LoVo (cell line): ENCODE results near the gene TTC13.
"Not testable (repeated sequence)": the region's sequence is repeated elsewhere in the genome, so short reads cannot be mapped to it uniquely, and the experiment has no call there.

Experiments
- DNase-seq: peaks from one replicate; pipeline ENCODE4 v3.0.0-alpha.2; 2016; ENCODE audit warnings: low spot score

TTC13 gene

DNA sequence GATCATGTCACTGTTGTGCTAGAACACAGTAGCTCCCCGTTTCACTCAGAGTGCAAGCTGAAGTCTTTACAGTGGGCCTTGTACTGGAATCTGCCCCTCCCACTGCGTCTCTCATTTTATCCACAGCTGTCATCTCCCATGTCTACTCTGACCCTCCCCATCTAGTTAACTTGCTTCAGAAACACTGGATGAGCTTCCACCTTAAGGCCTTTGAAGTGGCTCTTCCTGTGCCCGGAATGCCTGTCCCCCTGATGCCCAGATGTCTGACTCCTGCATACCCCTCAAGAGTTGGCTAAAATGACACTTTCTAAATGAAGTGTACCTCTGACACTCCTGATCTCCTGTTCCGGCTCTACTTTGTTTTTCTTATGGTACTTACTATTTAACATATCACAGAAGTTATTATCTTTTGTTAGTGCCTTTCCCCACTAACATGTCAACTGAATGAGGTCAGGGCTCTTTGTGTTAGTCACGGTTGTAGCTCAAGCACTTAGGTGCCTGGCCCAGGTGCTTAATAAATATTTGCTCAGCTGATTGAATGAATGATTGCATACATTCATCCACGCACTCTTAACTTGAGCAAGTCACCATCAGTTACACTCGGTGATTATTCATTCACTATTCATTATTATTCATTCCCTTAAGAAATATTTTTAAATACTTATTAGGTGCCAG lies 13.6 kb upstream of the TTC13 start:
- DNase-seq, result no peak

DNA sequence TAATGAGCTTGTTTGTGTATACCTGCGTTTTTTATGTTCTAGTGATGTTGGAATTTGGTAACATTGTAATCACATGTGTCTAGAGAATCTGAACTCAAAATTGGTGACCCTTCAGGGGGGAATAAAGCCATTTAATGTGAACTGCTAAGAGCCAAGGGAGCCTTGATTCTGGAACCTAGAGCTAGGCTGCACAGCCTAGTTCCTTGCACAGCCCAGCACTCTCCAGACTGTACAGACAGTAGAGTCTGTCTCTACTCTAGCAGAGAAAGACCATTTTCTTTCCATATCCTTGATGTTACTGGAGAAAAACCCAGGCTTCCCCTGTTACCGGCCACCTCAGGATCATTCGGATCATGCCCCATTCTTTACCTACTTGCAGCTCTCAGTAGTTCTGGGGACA lies 8.8 kb upstream of the TTC13 start:
- no peak for DNase-seq

DNA sequence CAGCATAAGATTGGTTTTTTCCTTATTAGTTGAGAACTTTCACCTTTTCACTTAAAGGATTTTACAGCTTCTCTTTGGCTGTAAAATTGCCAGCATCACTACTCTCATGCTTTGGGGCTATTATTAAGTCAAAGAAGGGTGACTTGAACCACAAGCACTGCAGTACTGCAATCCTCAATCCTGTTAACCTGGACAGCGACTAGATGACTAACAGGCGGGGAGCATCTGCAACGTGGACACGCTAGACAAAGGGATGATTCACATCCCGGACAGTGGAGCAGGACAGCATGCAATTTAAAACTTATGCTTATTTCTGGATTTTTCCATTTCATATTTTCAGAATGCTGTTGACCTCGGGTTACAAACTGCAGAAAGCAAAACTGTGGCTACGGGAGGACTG lies 8.3 kb upstream of the TTC13 start:
- no peak for DNase-seq

DNA sequence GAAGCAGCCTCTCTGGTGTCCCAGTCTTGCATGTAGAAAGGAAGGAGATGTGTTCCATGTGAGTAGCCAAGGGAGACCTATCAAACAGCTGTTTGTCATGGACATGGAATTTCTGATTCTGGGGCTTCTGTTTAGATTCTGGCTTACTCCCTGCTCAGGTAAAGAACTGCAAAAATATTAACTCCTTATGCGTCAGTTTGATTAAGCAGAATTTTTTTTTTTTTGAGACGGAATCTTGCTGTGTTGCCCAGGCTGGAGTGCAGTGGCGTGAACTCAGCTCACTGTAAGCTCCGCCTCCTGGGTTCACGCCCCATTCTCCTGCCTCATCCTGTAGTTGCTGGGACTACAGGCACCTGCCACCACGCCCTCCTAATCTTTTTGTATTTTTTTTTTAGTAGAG lies 7.0 kb upstream of the TTC13 start:
- DNase-seq, result no peak

DNA sequence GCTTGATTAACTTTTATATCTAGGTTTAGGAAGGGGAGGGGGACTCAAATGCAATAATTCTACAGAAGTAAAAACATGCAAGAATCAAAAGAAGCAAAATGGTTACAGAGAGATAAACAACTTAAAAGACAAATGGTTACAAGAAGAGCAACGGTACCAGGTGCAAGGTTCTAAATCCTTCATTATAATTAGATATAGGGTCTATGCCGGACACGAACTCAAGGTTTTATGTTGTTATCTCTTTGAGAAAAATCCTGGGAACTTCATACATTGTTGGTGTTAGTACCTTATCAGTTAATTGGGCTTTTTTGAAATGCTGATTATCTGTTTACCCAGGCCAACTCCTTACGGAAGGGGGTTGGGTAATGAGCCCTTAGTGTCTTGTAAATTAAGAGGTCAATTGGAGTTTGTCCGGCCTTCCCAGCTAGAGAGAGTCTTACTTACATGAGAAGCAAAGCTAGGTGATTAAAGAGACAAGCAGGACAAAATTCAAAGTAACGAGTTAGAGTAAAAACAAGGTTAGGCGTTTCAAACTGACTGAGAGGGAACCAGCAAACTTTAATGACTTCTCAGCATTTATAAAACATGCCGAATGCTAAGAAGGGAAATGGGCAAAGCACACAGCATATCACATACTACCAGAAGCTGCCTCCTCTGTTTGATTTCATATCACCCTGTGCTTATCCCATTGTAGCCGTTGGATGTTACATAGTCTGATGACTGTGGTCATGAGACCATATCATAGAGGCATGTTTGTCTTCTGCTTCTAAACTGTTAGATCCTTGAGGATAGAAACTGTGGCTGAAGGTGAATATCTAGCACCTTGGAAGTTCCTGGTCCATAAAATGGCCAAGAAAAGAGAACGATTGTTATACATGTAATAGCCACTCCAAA lies 6.2 kb upstream of the TTC13 start:
- DNase-seq, result not testable (repeated sequence)

DNA sequence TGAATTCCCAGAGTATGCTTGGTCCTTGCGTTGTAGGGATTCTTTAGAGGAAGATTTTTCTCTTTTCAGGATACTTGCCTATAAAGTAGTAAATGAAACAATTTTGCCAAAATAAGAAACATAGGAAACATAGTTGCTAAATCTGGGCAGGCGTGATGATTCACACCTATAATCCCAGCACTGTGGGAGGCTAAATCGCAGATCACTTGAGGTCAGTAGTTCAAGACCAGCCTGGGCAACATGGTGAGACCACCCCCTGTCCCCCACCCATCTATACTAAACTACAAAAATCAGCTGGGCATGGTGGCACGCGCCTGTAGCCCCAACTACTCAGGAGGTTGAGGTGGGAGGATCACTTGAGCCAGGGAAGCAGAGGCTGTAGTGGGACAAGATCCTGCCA lies 5.2 kb upstream of the TTC13 start:
- DNase-seq, result no peak

DNA sequence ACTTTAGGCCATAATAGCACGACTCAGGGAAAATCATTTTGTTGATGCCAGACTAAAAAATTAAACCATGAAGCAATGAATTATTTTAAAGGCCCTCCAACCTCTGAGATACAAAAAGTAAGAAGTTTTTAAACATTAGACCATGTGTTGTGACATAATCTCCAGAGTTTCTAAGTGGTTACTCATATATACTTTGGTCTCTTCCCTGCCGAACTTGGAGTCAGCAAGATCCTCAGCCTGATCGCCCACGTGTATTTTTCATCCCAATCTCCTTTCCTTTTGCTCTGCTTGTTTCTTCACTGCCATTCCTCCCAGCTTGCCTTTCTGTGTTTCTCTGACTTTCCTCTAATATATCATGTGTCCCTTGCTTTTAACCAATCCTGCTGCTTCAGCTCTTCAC lies 4.0 kb upstream of the TTC13 start:
- no peak for DNase-seq

DNA sequence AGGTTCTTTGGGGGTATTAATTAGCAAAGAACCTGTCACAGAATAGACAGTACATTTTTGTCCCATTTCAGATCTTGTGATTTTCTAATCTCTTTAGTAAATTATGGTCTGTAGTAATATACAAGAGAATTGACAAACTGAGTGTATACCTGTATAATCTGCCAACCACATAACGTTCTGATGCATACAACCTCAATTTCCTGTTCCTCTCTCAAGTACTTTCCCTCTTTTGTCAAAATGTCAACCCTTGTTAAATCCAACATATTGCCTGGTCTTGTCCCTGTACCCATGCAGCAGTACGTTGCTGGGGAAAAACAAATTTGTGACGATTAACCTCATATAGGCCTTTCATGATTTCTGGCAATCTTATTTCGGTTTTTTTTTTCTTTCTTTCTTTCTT lies 1.3 kb upstream of the TTC13 start:
- DNase-seq, result no peak

DNA sequence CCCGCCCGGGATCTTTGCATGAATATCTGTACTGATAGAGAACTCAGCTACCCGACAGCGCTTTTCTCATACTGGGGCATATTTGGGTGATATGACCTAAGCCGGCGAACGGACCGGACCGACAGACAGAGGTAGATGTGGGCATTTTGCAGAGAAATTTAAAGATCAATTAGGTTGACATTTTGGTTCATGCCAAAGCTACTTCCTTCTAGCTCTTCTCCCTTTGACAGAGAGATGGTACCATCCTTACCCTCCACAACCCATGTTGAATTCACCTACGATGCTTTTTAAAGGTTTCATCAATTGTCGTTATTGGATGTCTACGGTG lies 692 bp upstream of the TTC13 start:
- no peak for DNase-seq

DNA sequence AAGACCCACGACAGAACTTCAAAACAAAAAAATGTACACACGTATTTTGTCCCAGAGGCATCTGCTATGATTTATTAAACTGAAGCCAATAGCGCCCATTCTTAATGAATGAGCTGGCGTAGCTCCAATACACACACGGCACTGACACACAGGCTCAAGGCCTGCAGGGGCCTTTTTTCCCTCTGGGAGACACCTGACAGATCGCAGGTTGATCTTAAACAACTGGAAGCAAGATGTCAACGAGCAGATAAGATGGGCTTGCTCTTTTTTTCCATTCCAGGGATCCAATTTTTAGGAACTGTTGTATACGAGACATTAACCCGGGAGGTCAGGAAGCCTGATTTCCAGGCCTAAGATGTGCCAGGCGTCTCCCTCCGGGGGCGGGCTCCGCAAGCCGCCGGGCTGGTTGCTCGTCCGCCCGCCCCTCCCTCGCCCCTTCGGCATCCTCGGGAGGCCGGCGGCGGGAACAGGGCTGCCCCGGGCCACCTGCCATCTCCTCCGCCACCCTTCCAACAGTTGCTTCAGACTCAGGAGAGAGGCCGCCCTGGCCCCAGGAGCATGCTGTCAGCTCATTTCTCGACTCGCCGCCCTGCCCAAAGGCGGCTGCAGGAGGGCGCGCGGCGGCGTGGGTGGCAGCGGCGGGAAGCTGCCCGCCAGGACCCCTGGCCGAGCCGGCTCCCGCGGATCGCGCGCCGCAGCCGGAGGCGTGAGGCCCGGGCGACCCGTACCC lies 735 bp downstream of the TTC13 start:
- peak; percentile 39 for DNase-seq

DNA sequence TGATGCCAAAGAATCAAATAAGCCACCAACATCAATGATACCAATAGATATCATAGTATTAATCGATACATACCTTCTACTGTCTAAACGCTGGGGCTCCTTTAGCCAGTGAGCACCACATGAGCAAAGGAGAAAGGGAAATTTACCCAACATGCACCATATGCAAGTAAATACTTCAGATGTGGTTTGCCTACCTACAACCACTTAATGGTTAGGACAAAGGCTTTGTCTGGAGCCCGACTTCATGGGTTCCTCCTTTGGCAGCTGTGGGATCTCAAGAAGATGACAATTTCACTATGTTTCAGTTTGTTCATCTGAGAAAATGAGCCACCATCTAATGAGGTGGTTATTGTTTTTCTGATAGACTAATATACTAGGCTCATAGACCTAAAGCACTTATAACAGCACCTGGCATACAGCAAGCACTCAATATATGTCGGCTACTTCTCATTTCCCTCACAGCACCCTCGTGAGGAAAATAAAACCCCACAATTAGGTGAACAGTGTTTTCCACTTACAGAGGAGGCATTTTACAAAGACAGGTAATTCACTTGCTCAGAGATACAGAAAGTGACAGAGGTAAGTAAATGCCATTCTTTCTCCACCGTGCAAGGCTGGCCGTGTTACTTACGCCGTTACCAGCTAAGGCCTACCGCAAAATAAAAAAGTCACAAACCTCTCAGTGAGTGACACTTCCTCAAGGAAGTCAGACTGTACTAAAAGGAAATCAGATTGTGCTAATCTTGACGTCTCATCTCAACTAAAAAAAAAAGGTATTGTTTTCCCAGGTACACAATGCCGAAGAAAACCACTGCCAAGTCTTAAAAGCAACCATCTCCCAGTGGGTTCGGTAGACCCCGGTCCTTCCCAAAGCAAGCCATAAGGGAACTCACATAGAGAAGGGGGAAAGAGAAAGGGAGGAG lies 1.6 kb downstream of the TTC13 start:
- DNase-seq, result no peak

DNA sequence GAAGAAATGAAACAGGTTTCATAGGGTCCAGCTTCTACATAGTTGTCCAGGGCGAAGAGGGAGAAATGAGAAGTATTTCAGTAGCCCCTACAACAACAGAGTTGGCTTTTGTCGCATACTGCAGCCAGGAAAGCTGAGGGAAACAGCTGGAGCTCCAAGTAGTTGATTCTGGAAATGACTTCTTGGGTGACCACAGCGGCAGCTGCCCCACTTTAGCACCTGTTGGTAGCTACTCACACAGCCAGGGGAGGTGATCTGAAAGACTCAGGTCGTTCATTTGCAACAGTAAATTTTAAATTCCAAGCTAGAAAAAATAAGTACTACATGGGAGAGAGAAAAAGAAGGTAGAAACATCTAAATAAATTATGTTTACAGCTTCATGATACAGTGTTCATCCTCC lies 2.3 kb downstream of the TTC13 start:
- no peak for DNase-seq

DNA sequence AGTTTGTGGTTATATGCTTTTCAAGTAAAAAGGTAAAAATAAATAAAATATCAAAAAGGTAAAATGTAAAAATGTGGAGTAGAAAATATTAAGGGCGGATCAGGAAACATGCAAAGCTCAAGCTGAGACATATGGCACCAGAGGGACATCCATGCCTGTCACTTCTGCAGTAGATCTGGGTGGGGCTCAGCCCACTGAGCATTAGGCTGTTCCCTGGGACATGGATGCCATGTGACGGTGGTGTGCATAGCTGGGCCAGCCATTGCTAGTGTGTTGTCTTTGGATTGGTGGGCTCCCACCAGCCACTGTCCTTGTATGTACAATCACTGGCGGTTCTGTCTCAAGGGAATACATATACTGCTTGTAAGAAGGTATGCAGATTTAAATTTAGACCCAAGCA lies 3.0 kb downstream of the TTC13 start:
- DNase-seq, result no peak

DNA sequence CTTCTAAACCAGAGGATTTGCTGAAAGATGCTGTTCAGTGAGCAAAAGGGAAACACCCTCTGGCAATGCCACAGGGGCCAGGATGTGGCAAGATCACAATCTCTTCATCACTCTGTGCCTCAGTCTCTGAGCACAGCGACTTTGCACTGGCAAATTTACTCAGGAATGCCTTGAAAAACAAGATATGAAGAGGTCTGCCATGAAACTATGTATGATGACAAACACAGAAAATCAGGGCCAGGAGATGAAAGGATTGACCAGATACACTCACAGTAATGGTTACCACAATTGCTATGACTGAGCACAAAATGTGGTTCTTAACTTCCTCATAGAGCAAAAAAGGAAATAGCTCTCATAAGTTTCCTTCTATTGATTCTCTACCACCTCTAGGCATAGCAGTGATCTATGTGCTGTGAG lies 5.8 kb downstream of the TTC13 start:
- DNase-seq, result no peak

DNA sequence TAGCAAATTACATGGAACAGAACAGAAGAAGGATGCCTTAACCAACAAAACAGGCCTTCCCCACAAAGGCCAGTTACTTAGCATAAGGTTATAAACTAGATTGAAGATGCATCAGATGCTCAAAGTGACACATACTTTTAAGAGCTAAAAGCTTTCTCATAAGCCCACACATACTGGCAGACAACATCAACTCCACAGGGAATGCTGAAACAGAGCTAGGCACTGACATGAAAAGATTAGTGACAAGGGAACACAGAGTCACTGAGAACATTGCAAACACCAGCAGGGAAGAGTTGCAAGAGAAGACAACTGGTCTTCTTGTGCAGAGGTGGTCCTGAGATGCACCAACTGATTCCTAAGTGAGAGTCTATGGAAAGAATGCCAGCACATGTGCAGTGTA lies 6.9 kb downstream of the TTC13 start:
- DNase-seq, result no peak

DNA sequence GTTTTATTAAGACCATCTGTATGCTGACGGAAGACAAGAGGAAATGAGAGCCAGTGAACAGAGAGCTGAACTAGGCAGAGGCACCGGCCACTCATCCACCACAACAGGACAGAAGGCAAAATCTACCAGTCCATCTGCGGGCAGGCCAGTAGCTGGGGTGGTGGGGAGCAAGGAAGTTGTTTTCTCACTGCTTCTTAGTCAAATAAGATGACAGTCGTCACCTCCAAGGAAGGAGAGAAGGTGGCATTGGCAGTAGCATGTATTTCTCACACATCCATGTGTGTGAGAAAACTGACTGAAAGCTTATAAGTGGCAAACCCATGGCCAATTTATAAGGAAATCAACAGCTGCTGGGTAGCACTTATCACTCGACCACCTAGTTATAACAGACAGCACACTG lies 8.2 kb downstream of the TTC13 start:
- DNase-seq, result no peak

DNA sequence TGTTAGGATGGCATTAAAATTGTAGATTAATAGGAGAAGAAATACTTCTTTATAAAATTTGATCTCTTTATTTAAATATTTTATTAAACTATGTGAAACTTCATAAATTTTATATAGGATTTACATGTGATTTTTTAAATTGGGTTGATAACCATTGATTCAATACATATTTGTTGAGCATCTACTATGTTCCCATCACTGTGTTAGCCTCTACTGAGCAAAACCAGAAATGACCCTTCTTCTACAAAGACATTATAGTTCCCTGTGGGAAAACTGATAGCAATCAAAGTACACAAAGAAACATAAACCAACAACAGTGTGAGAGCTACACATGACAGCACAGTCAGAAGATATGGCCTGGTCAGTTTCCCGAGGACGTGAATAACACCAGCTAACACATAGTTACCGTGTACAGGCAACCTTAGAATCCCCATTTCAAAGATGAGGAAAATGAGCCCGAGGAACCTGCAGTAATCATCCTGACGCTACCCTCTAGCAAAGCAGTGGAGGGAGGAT lies 12.2 kb downstream of the TTC13 start:
- no peak for DNase-seq

DNA sequence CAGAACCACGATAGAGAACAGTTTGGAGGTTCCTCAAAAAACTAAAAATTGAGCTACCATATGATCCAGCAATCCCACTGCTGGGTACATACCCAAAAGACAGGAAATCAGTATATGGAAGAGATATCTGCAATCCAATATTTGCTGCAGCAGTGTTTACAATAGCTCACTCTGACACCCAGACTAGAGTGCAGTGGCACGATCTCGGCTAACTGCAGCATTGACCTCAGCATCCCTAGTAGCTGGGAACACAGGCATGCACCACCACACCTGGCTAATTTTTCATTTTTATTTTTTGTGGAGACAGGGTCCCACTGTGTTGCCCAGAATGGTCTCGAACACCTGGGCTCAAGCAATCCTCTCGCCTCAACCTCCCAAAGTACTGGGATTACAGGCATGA lies 13.1 kb downstream of the TTC13 start:
- no peak for DNase-seq

DNA sequence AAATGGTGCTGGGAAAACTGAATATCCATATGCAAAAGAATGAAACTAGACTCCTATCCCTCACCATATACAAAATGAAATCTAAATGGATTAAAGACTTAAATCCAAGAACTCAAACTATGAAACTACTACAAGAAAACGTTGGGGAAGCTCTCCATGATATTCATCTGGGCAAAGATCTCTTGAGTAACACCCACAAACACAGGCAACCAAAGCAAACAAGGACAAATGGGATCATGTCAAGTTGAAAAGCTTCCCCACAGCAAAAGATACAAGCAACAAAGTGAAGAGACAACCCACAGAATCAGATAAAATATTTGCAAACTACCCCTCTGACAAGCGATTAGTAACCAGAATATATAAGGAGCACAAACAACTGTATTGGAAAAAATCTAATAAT lies 13.8 kb downstream of the TTC13 start:
- DNase-seq, result no peak

DNA sequence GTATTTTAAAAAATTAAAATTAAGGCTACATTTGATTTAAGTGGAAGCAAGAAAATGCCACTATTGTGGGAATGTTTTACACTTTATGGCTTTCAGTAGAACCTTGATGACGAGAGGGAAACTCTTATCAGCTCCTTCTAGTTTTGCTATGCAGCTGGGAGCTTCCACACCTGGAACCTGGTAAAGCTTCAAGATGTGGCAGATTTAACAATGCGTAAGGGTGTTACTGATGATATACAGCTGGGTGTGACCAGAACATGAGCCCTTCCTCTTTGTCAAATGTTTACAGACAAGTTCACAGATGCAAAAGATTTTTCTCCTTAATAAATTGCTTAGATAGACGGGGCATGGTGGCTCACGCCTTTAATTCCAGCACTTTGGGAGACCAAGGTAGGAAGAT lies 20.3 kb downstream of the TTC13 start:
- no peak for DNase-seq

DNA sequence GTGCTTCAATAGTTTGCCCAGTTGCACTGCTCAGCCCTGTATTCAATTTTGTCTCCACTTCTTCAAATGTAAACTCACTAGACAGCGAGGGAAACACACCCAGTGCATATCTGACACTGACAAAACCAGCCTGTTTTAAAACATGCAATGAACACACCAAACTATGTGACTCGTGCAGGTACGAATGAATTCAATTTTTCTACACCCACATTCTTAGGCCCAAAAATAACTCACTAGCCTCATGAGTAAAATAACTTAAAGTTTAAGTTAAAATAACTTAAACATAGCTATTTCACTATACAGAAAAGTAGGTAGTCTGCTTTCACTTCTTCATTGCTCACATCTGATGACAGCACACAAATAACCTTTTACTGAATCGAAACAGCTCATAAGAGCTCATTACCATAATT lies 21.1 kb downstream of the TTC13 start:
- DNase-seq, result no peak

DNA sequence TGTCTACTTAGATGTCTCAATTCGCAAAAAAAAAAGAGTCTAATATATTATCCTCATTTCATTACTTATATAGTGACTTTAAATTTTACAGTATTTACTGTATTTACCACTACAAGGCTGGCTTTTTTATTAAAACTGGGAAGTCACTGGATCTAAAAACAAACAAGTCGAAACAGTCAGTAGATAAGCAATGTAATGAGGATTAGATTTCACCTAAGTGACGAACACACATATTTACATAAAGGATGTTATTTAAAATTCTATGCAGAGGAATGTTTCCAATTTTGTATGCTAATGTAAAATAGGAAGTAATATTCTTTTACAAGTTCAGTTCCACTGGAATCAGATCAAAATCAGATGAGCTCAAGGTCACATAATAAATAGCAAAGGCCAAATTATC lies 28.3 kb downstream of the TTC13 start:
- DNase-seq, result no peak
